CD4-positive, alpha-beta T cell (primary cell): ENCODE data around the gene TMEM117. TPM values are rescaled to one million over a fixed set of nuclear protein-coding genes. Genes with fewer than 3 reads are reported as not detected.

Experiments
- ATAC-seq: fragments of 200-7000 bp; cut with Tn5 transposase; one replicate; pipeline ENCODE4 v1.10.0; 2022; ENCODE audit warnings: mild to moderate bottlenecking; ENCODE audit not compliant: poor library complexity
- CTCF ChIA-PET: fragments of 350-600 bp; sonication (Branson Sonifier 250); formaldehyde crosslinking; loops from one replicate; lab custom pipeline; 2021; ENCODE audit warnings: antibody characterized with exemption, inconsistent platforms; lab: Charles Lee
- POLR2A ChIA-PET: fragments of 350-600 bp; sonication (Branson Sonifier 250); formaldehyde crosslinking; loops from one replicate; lab custom pipeline; 2021; ENCODE audit warnings: antibody characterized with exemption, inconsistent platforms; lab: Charles Lee
- DNase-seq, 14 experiments: peaks; one replicate each; pipeline ENCODE4 v3.0.0-alpha.2; 2013 to 2020; ENCODE audit warnings: mixed read lengths in 2 of 14
- H3K27ac ChIP-seq, 2 donors: one replicate each; pipeline versions ENCODE4 v1.5.1 to v1.7.0; 2013; ENCODE audit warnings: low read length in 2 of 2, low read depth in 1 of 2, mild to moderate bottlenecking in 1 of 2
- H3K27me3 ChIP-seq, 2 experiments: 1 replicate in 1 of 2; 2 replicates in 1 of 2; pipeline versions ENCODE4 v1.6.1 to v1.7.0; 2013; ENCODE audit warnings: low read length in 2 of 2, control low read depth in 1 of 2, mild to moderate bottlenecking in 1 of 2, moderate library complexity in 1 of 2; ENCODE audit not compliant: insufficient read depth in 2 of 2, control insufficient read depth in 1 of 2
- H3K36me3 ChIP-seq: one replicate; pipeline ENCODE4 v1.6.1; 2013; ENCODE audit warnings: low read length, control low read depth; ENCODE audit not compliant: insufficient read depth
- H3K4me1 ChIP-seq: one replicate; pipeline ENCODE4 v1.6.1; 2013; ENCODE audit warnings: low read length, control low read depth; ENCODE audit not compliant: insufficient read depth
- H3K4me3 ChIP-seq: one replicate; pipeline ENCODE4 v1.5.1; 2013; ENCODE audit warnings: mild to moderate bottlenecking, low read length, moderate library complexity
- H3K9me3 ChIP-seq, 2 experiments: 1 replicate in 1 of 2; 2 replicates in 1 of 2; pipeline versions ENCODE4 v1.6.1 to v1.7.0; 2013; ENCODE audit warnings: low read length in 2 of 2, mild to moderate bottlenecking in 2 of 2, control low read depth in 1 of 2, moderate library complexity in 1 of 2; ENCODE audit not compliant: control insufficient read depth in 1 of 2, insufficient read depth in 1 of 2
- H3K27ac Mint-ChIP-seq: one replicate; pipeline ENCODE4 v1.8.0; 2020; ENCODE audit warnings: mixed read lengths
- H3K27me3 Mint-ChIP-seq: one replicate; pipeline ENCODE4 v1.8.0; 2021; ENCODE audit warnings: mixed read lengths
- H3K36me3 Mint-ChIP-seq: one replicate; pipeline ENCODE4 v1.8.0; 2021; ENCODE audit warnings: low read depth, mixed read lengths
- H3K4me1 Mint-ChIP-seq: one replicate; pipeline ENCODE4 v1.8.0; 2021; ENCODE audit warnings: low read depth, mixed read lengths
- H3K4me3 Mint-ChIP-seq: one replicate; pipeline ENCODE4 v1.8.0; 2020; ENCODE audit warnings: mild to moderate bottlenecking, mixed read lengths
- H3K9me3 Mint-ChIP-seq: one replicate; pipeline ENCODE4 v1.8.0; 2020; ENCODE audit warnings: mixed read lengths
- intact Hi-C, 2 experiments: fragments of 100-400 bp; cut with DNase I in 1 of 2; cut with micrococcal nuclease in 1 of 2; formaldehyde crosslinking; loops; one replicate each; pipeline versions ENCODE4 v1.15.1 to v1.9.0; 2023 to 2025; cut with DNase I, micrococcal nuclease
- total RNA-seq, 174 experiments: library from RNA in 2 of 174; stranded (reverse) in 2 of 174; gene quantifications; one replicate each; pipeline ENCODE4 v1.2.3 and lab custom pipeline; 2021 to 2026
- TF ChIP-seq, protein P1 (sequence below): fragments of 200-600 bp; IDR thresholded peaks from one replicate; pipeline ENCODE4 v1.8.0; 2022; ENCODE audit warnings: antibody characterized with exemption, mild to moderate bottlenecking

TMEM117 gene
- total RNA-seq, 2 experiments from 2014 or later: 3.4 to 4.4 TPM

DNA sequence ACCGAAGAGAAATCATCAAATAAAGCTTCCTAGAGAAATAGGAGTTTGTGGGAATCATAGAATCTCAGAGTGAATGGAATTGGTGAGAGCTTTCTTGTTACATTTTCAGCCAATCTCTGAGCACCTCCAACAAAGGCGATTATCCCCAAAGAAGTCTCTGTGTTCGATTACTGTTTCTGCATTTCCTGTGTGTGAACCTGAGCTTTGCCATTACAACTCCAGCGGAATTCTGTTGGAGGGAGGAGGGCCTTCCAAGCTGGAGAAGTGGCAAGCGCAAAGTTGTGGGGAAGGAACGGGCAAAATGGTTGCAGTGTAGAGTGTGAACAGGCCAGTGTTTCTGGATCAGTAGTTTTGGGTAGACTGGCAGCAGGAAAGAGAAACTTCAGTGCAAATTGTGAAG, 23.1 kb downstream of the TMEM117 start:
- no peaks in the 10 kb centered on the region for H3K27me3 Mint-ChIP-seq
- Histone ChIP-seq H3K36me3 (no peaks in the 10 kb centered on the region), H3K9me3 (no peaks in the 10 kb centered on the region), H3K4me1 (no peaks in the 10 kb centered on the region), H3K27me3 (no peaks in the 10 kb centered on the region), H3K4me3 (no peak overlapping the region), H3K27ac (no peak overlapping the region)
- no peak for ATAC-seq
- no peaks in the 10 kb centered on the region for H3K36me3 Mint-ChIP-seq
- CTCF ChIA-PET: interaction anchor here (2.7 kb wide), 1 partner anchor 23 kb away, joined by 7 read pairs; no protein-coding TSS in a partner anchor
- no peak overlapping the region for H3K27ac Mint-ChIP-seq
- H3K4me1 Mint-ChIP-seq: no peaks in the 10 kb centered on the region
- intact Hi-C loops: no loop called here
- no peaks in the 10 kb centered on the region for H3K9me3 Mint-ChIP-seq
- no peak for DNase-seq
- H3K4me3 Mint-ChIP-seq: no peak overlapping the region
- TF ChIP-seq, protein P1, sequence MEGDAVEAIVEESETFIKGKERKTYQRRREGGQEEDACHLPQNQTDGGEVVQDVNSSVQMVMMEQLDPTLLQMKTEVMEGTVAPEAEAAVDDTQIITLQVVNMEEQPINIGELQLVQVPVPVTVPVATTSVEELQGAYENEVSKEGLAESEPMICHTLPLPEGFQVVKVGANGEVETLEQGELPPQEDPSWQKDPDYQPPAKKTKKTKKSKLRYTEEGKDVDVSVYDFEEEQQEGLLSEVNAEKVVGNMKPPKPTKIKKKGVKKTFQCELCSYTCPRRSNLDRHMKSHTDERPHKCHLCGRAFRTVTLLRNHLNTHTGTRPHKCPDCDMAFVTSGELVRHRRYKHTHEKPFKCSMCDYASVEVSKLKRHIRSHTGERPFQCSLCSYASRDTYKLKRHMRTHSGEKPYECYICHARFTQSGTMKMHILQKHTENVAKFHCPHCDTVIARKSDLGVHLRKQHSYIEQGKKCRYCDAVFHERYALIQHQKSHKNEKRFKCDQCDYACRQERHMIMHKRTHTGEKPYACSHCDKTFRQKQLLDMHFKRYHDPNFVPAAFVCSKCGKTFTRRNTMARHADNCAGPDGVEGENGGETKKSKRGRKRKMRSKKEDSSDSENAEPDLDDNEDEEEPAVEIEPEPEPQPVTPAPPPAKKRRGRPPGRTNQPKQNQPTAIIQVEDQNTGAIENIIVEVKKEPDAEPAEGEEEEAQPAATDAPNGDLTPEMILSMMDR: no peak
- POLR2A ChIA-PET: interaction anchor here (0.6 kb wide), 1 partner anchor 71 kb away, joined by 3 read pairs; no protein-coding TSS in a partner anchor

DNA sequence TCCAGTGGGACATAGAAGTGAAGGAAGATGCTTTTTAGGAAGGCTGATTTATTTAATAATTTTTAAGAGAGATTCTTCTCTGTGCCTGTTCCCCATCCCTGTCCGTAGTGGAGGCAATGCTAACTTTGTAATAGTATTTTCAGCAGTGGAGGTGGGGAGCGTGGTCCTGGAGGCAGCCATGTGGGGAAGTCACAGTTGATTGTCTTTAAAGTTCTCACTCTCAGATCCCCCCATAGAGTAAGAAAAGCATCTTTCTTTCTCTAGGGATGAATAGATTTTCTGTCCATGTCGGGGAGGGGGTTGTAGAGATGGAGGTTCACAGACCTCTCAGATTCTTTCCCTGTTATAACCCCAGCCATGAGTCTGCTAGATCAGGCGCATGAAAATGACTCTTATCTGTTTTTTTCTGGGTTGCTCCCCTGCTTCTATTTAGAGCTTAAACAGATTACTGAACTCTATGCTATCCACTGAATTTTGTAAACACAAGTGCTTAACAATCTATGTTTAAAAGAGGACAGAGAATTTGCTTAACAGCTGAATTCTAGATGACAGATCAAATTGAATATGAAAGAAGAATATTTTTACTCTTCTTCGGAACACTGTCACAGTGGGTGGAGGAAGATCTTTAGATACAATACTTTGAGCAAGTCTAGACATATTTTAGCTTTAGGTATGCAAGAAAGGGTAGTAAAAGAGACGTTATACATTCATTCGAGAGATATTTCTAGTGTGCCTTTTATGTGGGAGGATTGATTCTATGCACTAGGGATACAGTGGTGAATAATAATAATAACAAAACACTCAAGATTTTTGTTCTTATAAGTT, 25.3 kb downstream of the TMEM117 start:
- Histone ChIP-seq H3K4me3 (no peak overlapping the region), H3K36me3 (no peaks in the 10 kb centered on the region), H3K27ac (no peak overlapping the region), H3K4me1 (no peaks in the 10 kb centered on the region), H3K9me3 (no peaks in the 10 kb centered on the region), H3K27me3 (no peaks in the 10 kb centered on the region)
- H3K36me3 Mint-ChIP-seq: no peaks in the 10 kb centered on the region
- no peak overlapping the region for H3K4me3 Mint-ChIP-seq
- DNase-seq (no peak), ATAC-seq (no peak)
- no peaks in the 10 kb centered on the region for H3K9me3 Mint-ChIP-seq
- no peaks in the 10 kb centered on the region for H3K27me3 Mint-ChIP-seq
- POLR2A ChIA-PET: no interaction called here
- CTCF ChIA-PET: interaction anchor here (2.7 kb wide), 1 partner anchor 21 kb away, joined by 7 read pairs; no protein-coding TSS in a partner anchor
- H3K27ac Mint-ChIP-seq: no peak overlapping the region
- no peaks in the 10 kb centered on the region for H3K4me1 Mint-ChIP-seq
- intact Hi-C loops: no loop called here
- TF ChIP-seq, protein P1: no peak

DNA sequence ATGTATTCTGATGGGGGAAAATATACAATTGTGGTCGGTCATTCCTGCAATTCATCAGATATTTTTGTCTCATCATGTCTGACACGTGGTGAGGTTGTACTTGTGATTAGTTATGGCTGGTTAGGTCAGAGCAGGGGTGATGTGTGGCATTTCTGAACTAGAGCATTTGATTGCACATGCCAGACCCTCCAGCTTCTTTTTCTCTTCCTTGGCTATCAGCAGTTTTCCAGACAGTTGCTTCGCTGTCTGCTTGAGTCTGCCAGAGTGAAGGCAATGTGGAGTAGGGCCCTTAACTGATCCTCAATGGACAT, 25.9 kb downstream of the TMEM117 start:
- Histone ChIP-seq H3K27me3 (no peaks in the 10 kb centered on the region), H3K9me3 (no peaks in the 10 kb centered on the region), H3K4me3 (no peak overlapping the region), H3K4me1 (no peaks in the 10 kb centered on the region), H3K36me3 (no peaks in the 10 kb centered on the region), H3K27ac (no peak overlapping the region)
- ChIA-PET POLR2A (no interaction called here), CTCF (no interaction called here)
- TF ChIP-seq, protein P1: no peak
- no peak overlapping the region for H3K27ac Mint-ChIP-seq
- H3K36me3 Mint-ChIP-seq: no peaks in the 10 kb centered on the region
- intact Hi-C loops: no loop called here
- ATAC-seq (no peak), DNase-seq (no peak)
- no peak overlapping the region for H3K4me3 Mint-ChIP-seq
- H3K4me1 Mint-ChIP-seq: no peaks in the 10 kb centered on the region
- H3K9me3 Mint-ChIP-seq: no peaks in the 10 kb centered on the region
- H3K27me3 Mint-ChIP-seq: no peaks in the 10 kb centered on the region
